A549 (cell line): Measurements from ENCODE around the gene BCL2L2. TPM values are rescaled to one million over a fixed set of nuclear protein-coding genes. Genes with fewer than 3 reads are reported as not detected.

Source experiments
- ATAC-seq, 2 experiments: fragments of 200-7000 bp in 1 of 2; fragments of >200 bp in 1 of 2; cut with Nextera tagmentation in 1 of 2; cut with Tn5 transposase in 1 of 2; 3 replicates each; pipeline versions ENCODE4 v1.8.0 to v1.9.1; 2018 to 2020; ENCODE audit warnings: mild to moderate bottlenecking in 1 of 2, moderate library complexity in 1 of 2
- CTCF ChIA-PET: fragments of 300-600 bp; sonication (Branson Sonifier 250); formaldehyde crosslinking; extraction: SDS; loops from one replicate; lab custom pipeline; 2021; ENCODE audit warnings: antibody characterized with exemption, inconsistent platforms; lab: Yijun Ruan, JAX
- POLR2A ChIA-PET: fragments of 350-600 bp; formaldehyde crosslinking; extraction: SDS; loops from one replicate; lab custom pipeline; 2021; ENCODE audit warnings: antibody characterized with exemption, inconsistent platforms; lab: Yijun Ruan, JAX
- DNase-seq, 2 experiments: peaks; one replicate each; pipeline versions ENCODE4 v3.0.0 to v3.0.0-alpha.2; 2011 to 2016; ENCODE audit warnings: low read depth in 1 of 2, low spot score in 1 of 2
- FAIRE-seq: peaks from 2 replicates; lab custom pipeline; 2011; peaks lifted over from hg19 to GRCh38; lab: Jason Lieb, UNC
- H3K27ac ChIP-seq, 2 experiments: fragments of >200 bp; sonication (Bioruptor Twin); formaldehyde crosslinking; 3 replicates each; pipeline ENCODE4 v1.5.1; 2016 to 2017
- H3K4me1 ChIP-seq: fragments of >200 bp; sonication (Bioruptor Twin); formaldehyde crosslinking; 3 replicates; pipeline ENCODE4 v1.6.1; 2016
- H3K4me2 ChIP-seq: fragments of >200 bp; sonication (Bioruptor Twin); formaldehyde crosslinking; 3 replicates; pipeline ENCODE4 v1.6.1; 2016
- H3K4me3 ChIP-seq: fragments of >200 bp; sonication (Bioruptor Twin); formaldehyde crosslinking; 3 replicates; pipeline ENCODE4 v1.5.1; 2016
- H3K9me3 ChIP-seq: fragments of >200 bp; sonication (Bioruptor Twin); formaldehyde crosslinking; 3 replicates; pipeline ENCODE4 v1.6.1; 2016
- BHLHE40 ChIP-seq: IDR thresholded peaks from 2 replicates; pipeline ENCODE4 v1.6.1; 2012; ENCODE audit warnings: low read depth, low read length, inconsistent platforms
- CBX2 ChIP-seq: fragments of 200-600 bp; sonication (generic); IDR thresholded peaks from 2 replicates; pipeline ENCODE4 v1.6.1; 2016; ENCODE audit warnings: low read depth, mild to moderate bottlenecking, borderline replicate concordance
- CBX8 ChIP-seq: fragments of 200-600 bp; sonication (generic); IDR thresholded peaks from 2 replicates; pipeline ENCODE4 v1.6.1; 2016
- CEBPB ChIP-seq, 2 experiments: fragments of >200 bp in 1 of 2; sonication (Bioruptor Twin) in 1 of 2; formaldehyde crosslinking in 1 of 2; IDR thresholded peaks; 2 replicates each; pipeline ENCODE4 v1.6.1; 2012 to 2016
- EHF ChIP-seq: fragments of 250-450 bp; sonication (Bioruptor Pico); IDR thresholded peaks from 2 replicates; pipeline ENCODE4 v1.5.0; 2020; ENCODE audit warnings: mild to moderate bottlenecking
- EHMT2 ChIP-seq: fragments of 200-600 bp; sonication (generic); IDR thresholded peaks from 2 replicates; pipeline ENCODE4 v1.6.1; 2016; ENCODE audit warnings: antibody characterized with exemption, low read depth, mild to moderate bottlenecking, moderate library complexity
- EP300 ChIP-seq, 2 experiments: fragments of >200 bp; sonication (Bioruptor Twin); formaldehyde crosslinking; IDR thresholded peaks; 2 replicates in 1 of 2; 3 replicates in 1 of 2; pipeline ENCODE4 v1.6.1; 2016 to 2017
- FOSB ChIP-seq: fragments of 250-450 bp; sonication (Bioruptor Pico); IDR thresholded peaks from 2 replicates; pipeline ENCODE4 v1.5.0; 2020; ENCODE audit warnings: mild to moderate bottlenecking, moderate library complexity
- HEYL ChIP-seq: fragments of 250-450 bp; sonication (Bioruptor Pico); IDR thresholded peaks from 2 replicates; pipeline ENCODE4 v1.8.0; 2021; ENCODE audit warnings: mild to moderate bottlenecking, moderate library complexity
- HOXB13 ChIP-seq: fragments of 250-450 bp; sonication (Bioruptor Pico); IDR thresholded peaks from 2 replicates; pipeline ENCODE4 v1.5.0; 2020; ENCODE audit warnings: low read depth, mild to moderate bottlenecking, moderate library complexity
- HOXB5 ChIP-seq: fragments of 250-450 bp; sonication (Bioruptor Pico); IDR thresholded peaks from 2 replicates; pipeline ENCODE4 v1.5.0; 2020; ENCODE audit warnings: mild to moderate bottlenecking, moderate library complexity
- JUNB ChIP-seq: fragments of >200 bp; sonication (Bioruptor Twin); formaldehyde crosslinking; IDR thresholded peaks from 2 replicates; pipeline ENCODE4 v1.6.1; 2016
- KDM5A ChIP-seq: fragments of 200-600 bp; sonication (generic); IDR thresholded peaks from 2 replicates; pipeline ENCODE4 v1.6.1; 2016; ENCODE audit warnings: antibody characterized with exemption, mild to moderate bottlenecking
- MYC ChIP-seq: IDR thresholded peaks from 2 replicates; pipeline ENCODE4 v1.6.1; 2012; ENCODE audit warnings: mild to moderate bottlenecking, inconsistent platforms, low read length, improper control_type of control experiment, borderline replicate concordance
- PHF8 ChIP-seq: fragments of 200-600 bp; sonication (generic); IDR thresholded peaks from 2 replicates; pipeline ENCODE4 v1.6.1; 2016; ENCODE audit warnings: low read depth, mild to moderate bottlenecking, antibody characterized with exemption, moderate library complexity, borderline replicate concordance
- POLR2A ChIP-seq: IDR thresholded peaks from 2 replicates; pipeline ENCODE4 v1.6.1; 2012; ENCODE audit warnings: mild to moderate bottlenecking, low read length
- RCOR1 ChIP-seq: fragments of 150-350 bp; IDR thresholded peaks from 2 replicates; pipeline ENCODE4 v1.6.1; 2014; ENCODE audit warnings: antibody characterized with exemption, low read length, low read depth
- RFX5 ChIP-seq: fragments of 450-650 bp; IDR thresholded peaks from 2 replicates; pipeline ENCODE4 v1.7.1; 2014; ENCODE audit warnings: antibody characterized with exemption, mild to moderate bottlenecking, moderate library complexity
- RNF2 ChIP-seq: fragments of 200-600 bp; sonication (generic); IDR thresholded peaks from 2 replicates; pipeline ENCODE4 v1.6.1; 2016; ENCODE audit warnings: low read depth, mild to moderate bottlenecking, antibody characterized with exemption, moderate library complexity, borderline replicate concordance
- SREBF2 ChIP-seq: fragments of 450-650 bp; IDR thresholded peaks from 2 replicates; pipeline ENCODE4 v1.6.1; 2014; ENCODE audit warnings: mild to moderate bottlenecking, moderate library complexity
- TFCP2L1 ChIP-seq: fragments of 250-450 bp; sonication (Bioruptor Pico); IDR thresholded peaks from 2 replicates; pipeline ENCODE4 v1.5.0; 2021; ENCODE audit warnings: mild to moderate bottlenecking
- TP53 ChIP-seq: fragments of 250-450 bp; sonication (Bioruptor Pico); IDR thresholded peaks from 2 replicates; pipeline ENCODE4 v1.5.0; 2021; ENCODE audit warnings: mild to moderate bottlenecking, moderate library complexity
- ZC3H11A ChIP-seq: fragments of 450-650 bp; IDR thresholded peaks from 2 replicates; pipeline ENCODE4 v1.6.1; 2014; ENCODE audit warnings: antibody characterized with exemption, mild to moderate bottlenecking
- WGBS: methylation state at CpG from one replicate; pipeline ENCODE4 v1.1.6; 2017; ENCODE audit errors: missing lambda C conversion rate; 5-methylcytosine and 5-hydroxymethylcytosine counted together
- polyA plus RNA-seq, 4 experiments: library from polyadenylated mRNA; depleted of rRNA in 3 of 4; stranded (reverse); fragments of >200 nt; fragmentation: RNase III in 1 of 4; extraction: RNeasy Plus Mini Kit Qiagen cat#74134 plus additional on column Dnase treatment in 1 of 4; gene quantifications; 2 replicates in 3 of 4; 3 replicates in 1 of 4; pipeline ENCODE4 v1.2.3, GENCODE V29; 2011 to 2017
- TF ChIP-seq, protein P1 (sequence below): fragments of 200-600 bp; sonication (generic); IDR thresholded peaks from 2 replicates; pipeline ENCODE4 v1.6.1; 2016; ENCODE audit warnings: antibody characterized with exemption, mild to moderate bottlenecking, moderate library complexity
- TF ChIP-seq, protein P2 (sequence below): fragments of >200 bp; sonication (Bioruptor Twin); formaldehyde crosslinking; IDR thresholded peaks from 3 replicates; pipeline ENCODE4 v1.5.1; 2016
- TF ChIP-seq, protein P3 (sequence below): IDR thresholded peaks from 2 replicates; pipeline ENCODE4 v1.6.1; 2012; ENCODE audit warnings: low read depth, borderline replicate concordance
- TF ChIP-seq, protein P4 (sequence below): IDR thresholded peaks from 2 replicates; pipeline ENCODE4 v1.6.1; 2012

The BCL2L2 gene
- polyA plus RNA-seq, 2 of the 4 experiments (the other 2 are of a cell fraction) = 17.8 to 25.4 TPM

DNA sequence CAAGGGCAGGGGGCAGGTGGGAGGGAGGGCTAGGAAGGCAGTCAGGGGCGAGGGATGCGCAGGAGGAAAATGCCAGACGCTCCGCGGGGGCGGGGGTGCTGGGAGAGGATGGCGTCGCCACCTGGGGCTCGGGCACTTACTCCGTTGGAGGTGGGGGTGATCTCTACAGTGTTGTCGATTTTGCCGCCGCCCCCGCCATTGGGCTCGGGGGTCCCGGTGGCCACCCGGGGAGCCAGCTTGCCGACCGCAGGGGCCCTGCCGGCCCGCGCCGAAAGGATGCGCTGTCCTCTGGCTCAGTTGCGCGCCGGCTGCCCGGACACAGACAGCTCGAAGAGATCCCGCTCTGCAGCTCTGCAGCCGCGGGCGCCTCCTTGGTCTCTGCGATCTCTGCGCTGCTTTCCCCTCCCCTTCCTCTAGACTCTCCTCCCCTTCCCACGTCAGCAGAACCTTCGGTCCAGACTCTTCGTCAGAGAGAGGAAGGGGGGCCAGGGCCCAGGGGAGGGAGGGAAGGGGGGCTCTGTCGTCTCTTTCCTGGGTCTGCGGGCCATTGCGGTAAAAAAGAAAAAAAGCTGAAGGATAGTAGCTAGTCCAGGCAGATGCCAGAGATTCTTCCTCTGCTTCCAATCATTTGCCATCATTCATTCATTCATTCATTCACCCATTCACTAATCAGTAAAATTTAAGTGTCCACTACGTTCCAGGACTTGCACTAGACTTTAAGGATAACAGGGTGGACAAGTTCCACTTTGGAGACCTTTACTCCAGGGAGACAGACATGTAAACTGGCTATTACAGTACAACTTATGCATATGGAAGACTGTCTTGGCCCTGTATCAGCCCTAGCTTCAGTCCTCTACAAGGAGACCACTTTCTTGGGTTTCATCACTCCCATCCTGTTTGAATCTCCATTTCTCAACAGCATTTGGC is 46.1 kb downstream of the BCL2L2 start, which contains the start of gene SLC22A17:
Gene SLC22A17 (minus strand): TSS at position 382 of the 927 bp plus-strand sequence.
- 3% methylated on average over 39 of the region's 42 CpGs for WGBS
- ATAC-seq = peak; percentile 88 to 96
- peak within 1 kb of the TSS; percentile 38 to 83; a peak in 5 of 6 replicates for H3K27ac ChIP-seq
- H3K4me3 ChIP-seq = peak within 1 kb of the TSS; percentile 52
- TF ChIP-seq BHLHE40 = no peak
- TF ChIP-seq, protein P1, sequence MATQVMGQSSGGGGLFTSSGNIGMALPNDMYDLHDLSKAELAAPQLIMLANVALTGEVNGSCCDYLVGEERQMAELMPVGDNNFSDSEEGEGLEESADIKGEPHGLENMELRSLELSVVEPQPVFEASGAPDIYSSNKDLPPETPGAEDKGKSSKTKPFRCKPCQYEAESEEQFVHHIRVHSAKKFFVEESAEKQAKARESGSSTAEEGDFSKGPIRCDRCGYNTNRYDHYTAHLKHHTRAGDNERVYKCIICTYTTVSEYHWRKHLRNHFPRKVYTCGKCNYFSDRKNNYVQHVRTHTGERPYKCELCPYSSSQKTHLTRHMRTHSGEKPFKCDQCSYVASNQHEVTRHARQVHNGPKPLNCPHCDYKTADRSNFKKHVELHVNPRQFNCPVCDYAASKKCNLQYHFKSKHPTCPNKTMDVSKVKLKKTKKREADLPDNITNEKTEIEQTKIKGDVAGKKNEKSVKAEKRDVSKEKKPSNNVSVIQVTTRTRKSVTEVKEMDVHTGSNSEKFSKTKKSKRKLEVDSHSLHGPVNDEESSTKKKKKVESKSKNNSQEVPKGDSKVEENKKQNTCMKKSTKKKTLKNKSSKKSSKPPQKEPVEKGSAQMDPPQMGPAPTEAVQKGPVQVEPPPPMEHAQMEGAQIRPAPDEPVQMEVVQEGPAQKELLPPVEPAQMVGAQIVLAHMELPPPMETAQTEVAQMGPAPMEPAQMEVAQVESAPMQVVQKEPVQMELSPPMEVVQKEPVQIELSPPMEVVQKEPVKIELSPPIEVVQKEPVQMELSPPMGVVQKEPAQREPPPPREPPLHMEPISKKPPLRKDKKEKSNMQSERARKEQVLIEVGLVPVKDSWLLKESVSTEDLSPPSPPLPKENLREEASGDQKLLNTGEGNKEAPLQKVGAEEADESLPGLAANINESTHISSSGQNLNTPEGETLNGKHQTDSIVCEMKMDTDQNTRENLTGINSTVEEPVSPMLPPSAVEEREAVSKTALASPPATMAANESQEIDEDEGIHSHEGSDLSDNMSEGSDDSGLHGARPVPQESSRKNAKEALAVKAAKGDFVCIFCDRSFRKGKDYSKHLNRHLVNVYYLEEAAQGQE = no peak
- TF ChIP-seq RNF2 = no peak; the same call in 1 of the 2 replicates
- no peak for TF ChIP-seq SREBF2
- no peak for TF ChIP-seq RCOR1
- no peak for TF ChIP-seq EP300 (IDR thresholded peaks at IDR 0.05)
- no peak for TF ChIP-seq MYC
- no peak for TF ChIP-seq HEYL (CRISPR knock-in tag)
- no peak for TF ChIP-seq ZC3H11A
- no peak for TF ChIP-seq TFCP2L1
- peak; percentile 31; the same call in 1 of the 2 replicates for TF ChIP-seq PHF8
- TF ChIP-seq POLR2A = peak; percentile 84
- no peak for TF ChIP-seq TP53 (CRISPR knock-in tag)
- TF ChIP-seq, all 56 proteins: peak for 2
- Histone ChIP-seq H3K4me1 (0 out of 3 replicates have a peak, but pooled peaks cover 3% of the 10 kb centered on the region), H3K9me3 (no peaks in the 10 kb centered on the region), H3K4me2 (peak within 1 kb of the TSS; percentile 83)
- peak; percentile 60 to 65 for DNase-seq
- ChIA-PET CTCF (interaction anchor here (0.9 to 3.2 kb wide), 9 partner anchors 9 to 45 kb away, joined by 3 to 24 read pairs (median 5); partner anchors contain the start of gene BCL2L2), POLR2A (interaction anchor here (0.6 kb wide), 1 partner anchor 9 kb away, joined by 3 read pairs; no protein-coding TSS in a partner anchor)
- no peak for FAIRE-seq

DNA sequence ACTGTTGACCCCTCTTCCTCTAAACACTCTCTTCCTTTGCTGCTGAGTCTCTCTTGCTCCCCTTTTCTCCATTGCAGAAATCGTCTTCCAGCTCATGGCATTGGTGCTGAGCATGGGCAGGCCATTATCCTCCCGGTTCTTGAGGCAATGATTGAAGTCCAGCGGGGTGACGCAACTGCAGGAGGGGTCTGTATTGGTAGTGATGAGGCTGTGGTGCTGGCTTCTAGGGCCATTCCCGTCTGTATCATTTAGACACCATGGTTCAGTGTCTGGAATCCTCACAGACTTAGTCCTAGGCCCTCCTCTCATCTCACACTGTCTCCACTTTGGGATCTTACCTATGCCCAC is 46.8 kb downstream of the BCL2L2 start:
- Histone ChIP-seq H3K4me1 (0 out of 3 replicates have a peak, but pooled peaks cover 3% of the 10 kb centered on the region), H3K4me2 (peak overlapping the region; percentile 83), H3K4me3 (peak overlapping the region; percentile 52; the same call in 2 of the 3 replicates), H3K27ac (no peak overlapping the region), H3K9me3 (no peaks in the 10 kb centered on the region)
- ATAC-seq (no peak), DNase-seq (no peak), FAIRE-seq (no peak)
- POLR2A ChIA-PET = no interaction called here
- CTCF ChIA-PET = interaction anchor here (0.6 to 3.2 kb wide), 10 partner anchors 9 to 106 kb away, joined by 3 to 24 read pairs (median 5); no protein-coding TSS in a partner anchor
- TF ChIP-seq KDM5A (no peak), JUNB (no peak), CEBPB (IDR thresholded peaks at IDR 0.05) (no peak), RFX5 (no peak), EHF (CRISPR knock-in tag) (no peak), FOSB (CRISPR knock-in tag) (no peak), BHLHE40 (no peak)
- 71% methylated on average over 5 of the region's 5 CpGs for WGBS

DNA sequence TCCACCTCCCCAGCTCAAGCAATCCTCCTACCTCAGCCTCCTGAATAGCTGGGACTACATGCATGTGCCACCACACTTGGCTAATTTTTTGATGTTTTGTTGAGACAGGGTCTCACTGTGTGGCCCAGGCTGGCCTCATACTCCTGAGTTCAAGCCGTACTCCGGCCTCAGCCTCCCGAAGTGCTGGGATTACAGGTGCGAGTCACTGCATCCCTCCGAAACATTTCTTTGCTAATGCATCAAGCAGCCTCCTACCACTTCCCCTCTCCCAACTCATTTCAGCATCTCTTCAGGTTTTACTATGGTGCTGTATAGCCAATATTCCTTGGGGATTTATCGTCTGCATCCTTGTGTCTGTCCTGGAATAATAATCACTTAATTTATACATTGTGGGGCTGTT is 48.4 kb downstream of the BCL2L2 start:
- Histone ChIP-seq H3K9me3 (no peaks in the 10 kb centered on the region), H3K4me1 (0 out of 3 replicates have a peak, but pooled peaks cover 3% of the 10 kb centered on the region), H3K4me3 (no peak overlapping the region), H3K4me2 (no peak overlapping the region), H3K27ac (no peak overlapping the region)
- no peak for FAIRE-seq
- POLR2A ChIA-PET = no interaction called here
- 60% methylated on average over 6 of the region's 6 CpGs for WGBS
- TF ChIP-seq, protein P2, sequence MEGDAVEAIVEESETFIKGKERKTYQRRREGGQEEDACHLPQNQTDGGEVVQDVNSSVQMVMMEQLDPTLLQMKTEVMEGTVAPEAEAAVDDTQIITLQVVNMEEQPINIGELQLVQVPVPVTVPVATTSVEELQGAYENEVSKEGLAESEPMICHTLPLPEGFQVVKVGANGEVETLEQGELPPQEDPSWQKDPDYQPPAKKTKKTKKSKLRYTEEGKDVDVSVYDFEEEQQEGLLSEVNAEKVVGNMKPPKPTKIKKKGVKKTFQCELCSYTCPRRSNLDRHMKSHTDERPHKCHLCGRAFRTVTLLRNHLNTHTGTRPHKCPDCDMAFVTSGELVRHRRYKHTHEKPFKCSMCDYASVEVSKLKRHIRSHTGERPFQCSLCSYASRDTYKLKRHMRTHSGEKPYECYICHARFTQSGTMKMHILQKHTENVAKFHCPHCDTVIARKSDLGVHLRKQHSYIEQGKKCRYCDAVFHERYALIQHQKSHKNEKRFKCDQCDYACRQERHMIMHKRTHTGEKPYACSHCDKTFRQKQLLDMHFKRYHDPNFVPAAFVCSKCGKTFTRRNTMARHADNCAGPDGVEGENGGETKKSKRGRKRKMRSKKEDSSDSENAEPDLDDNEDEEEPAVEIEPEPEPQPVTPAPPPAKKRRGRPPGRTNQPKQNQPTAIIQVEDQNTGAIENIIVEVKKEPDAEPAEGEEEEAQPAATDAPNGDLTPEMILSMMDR = no peak
- no peak for TF ChIP-seq CBX2
- TF ChIP-seq TP53 (CRISPR knock-in tag) = no peak
- TF ChIP-seq HOXB13 (CRISPR knock-in tag) = no peak
- no peak for TF ChIP-seq KDM5A
- no peak for TF ChIP-seq MYC
- no peak for TF ChIP-seq EHMT2
- no peak for TF ChIP-seq RFX5
- TF ChIP-seq, protein P3, sequence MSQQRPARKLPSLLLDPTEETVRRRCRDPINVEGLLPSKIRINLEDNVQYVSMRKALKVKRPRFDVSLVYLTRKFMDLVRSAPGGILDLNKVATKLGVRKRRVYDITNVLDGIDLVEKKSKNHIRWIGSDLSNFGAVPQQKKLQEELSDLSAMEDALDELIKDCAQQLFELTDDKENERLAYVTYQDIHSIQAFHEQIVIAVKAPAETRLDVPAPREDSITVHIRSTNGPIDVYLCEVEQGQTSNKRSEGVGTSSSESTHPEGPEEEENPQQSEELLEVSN = no peak
- TF ChIP-seq HOXB5 (CRISPR knock-in tag) = no peak
- TF ChIP-seq, protein P4, sequence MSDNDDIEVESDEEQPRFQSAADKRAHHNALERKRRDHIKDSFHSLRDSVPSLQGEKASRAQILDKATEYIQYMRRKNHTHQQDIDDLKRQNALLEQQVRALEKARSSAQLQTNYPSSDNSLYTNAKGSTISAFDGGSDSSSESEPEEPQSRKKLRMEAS = no peak
- no peak for TF ChIP-seq CBX8
- no peak for TF ChIP-seq BHLHE40
- no peak for TF ChIP-seq HEYL (CRISPR knock-in tag)
- DNase-seq = no peak
- no peak for ATAC-seq
- CTCF ChIA-PET = interaction anchor here (1.3 to 3.2 kb wide), 2 partner anchors 25 to 90 kb away, joined by 4 to 24 read pairs; no protein-coding TSS in a partner anchor
